ENCODE data around the gene ERVV-1.

GRCh38 chr19:52981329-52981728 lies 32.4 kb upstream of the ERVV-1 start:
- TF ChIP-seq POLR2A (IDR thresholded peaks at IDR 0.05; ENCODE audit: low read length): no peak
- no peak for TF ChIP-seq GATA1 (IDR thresholded peaks at IDR 0.05; ENCODE audit: low read depth, low read length)
